DND-41 (cell line): ENCODE measurements around the gene SH2D3C.

Experiments used
- ATAC-seq: fragments of 200-7000 bp; cut with Tn5 transposase; 3 replicates; pipeline ENCODE4 v1.9.1; 2021; ENCODE audit warnings: low read depth; ENCODE audit not compliant: insufficient read depth
- DNase-seq: peaks from one replicate; pipeline ENCODE4 v3.0.0-alpha.2; 2020
- H2AFZ ChIP-seq: 2 replicates; pipeline ENCODE4 v1.6.0; 2012; ENCODE audit warnings: low read depth, low read length
- H3K27ac ChIP-seq: 2 replicates; pipeline ENCODE4 v1.5.1; 2012; ENCODE audit warnings: low read length, inconsistent platforms
- H3K27me3 ChIP-seq: fragments of 200-600 bp; sonication (generic); 2 replicates; pipeline ENCODE4 v1.6.0; 2012; ENCODE audit warnings: low read length, mild to moderate bottlenecking, inconsistent platforms; ENCODE audit not compliant: insufficient read depth, poor library complexity
- H3K36me3 ChIP-seq: 2 replicates; pipeline ENCODE4 v1.5.1; 2012; ENCODE audit warnings: low read length, inconsistent platforms; ENCODE audit not compliant: insufficient read depth
- H3K4me1 ChIP-seq: 2 replicates; pipeline ENCODE4 v1.5.1; 2012; ENCODE audit warnings: mild to moderate bottlenecking, low read length; ENCODE audit not compliant: insufficient read depth
- H3K4me2 ChIP-seq: 2 replicates; pipeline ENCODE4 v1.6.0; 2012; ENCODE audit warnings: mild to moderate bottlenecking, moderate library complexity, low read length, inconsistent platforms; ENCODE audit not compliant: insufficient read depth
- H3K4me3 ChIP-seq, 2 experiments: fragments of 200-600 bp in 1 of 2; shearing (Covaris generic) in 1 of 2; 2 replicates each; pipeline ENCODE4 v1.5.1; 2012 to 2016; ENCODE audit warnings: inconsistent platforms in 2 of 2, low read length in 2 of 2, mild to moderate bottlenecking in 2 of 2, low read depth in 1 of 2, moderate library complexity in 1 of 2
- H3K79me2 ChIP-seq: 2 replicates; pipeline ENCODE4 v1.6.0; 2012; ENCODE audit warnings: low read length, inconsistent platforms; ENCODE audit not compliant: insufficient read depth
- H3K9ac ChIP-seq: 2 replicates; pipeline ENCODE4 v1.6.0; 2012; ENCODE audit warnings: low read depth, mild to moderate bottlenecking, inconsistent platforms, low read length, moderate library complexity
- H3K9me3 ChIP-seq: 2 replicates; pipeline ENCODE4 v1.5.1; 2012; ENCODE audit warnings: low read length, moderate library complexity, mild to moderate bottlenecking, inconsistent platforms; ENCODE audit not compliant: insufficient read depth, severe bottlenecking
- H4K20me1 ChIP-seq: 2 replicates; pipeline ENCODE4 v1.6.0; 2012; ENCODE audit warnings: low read length; ENCODE audit not compliant: insufficient read depth
- EZH2 ChIP-seq: IDR thresholded peaks from 3 replicates; pipeline ENCODE4 v1.6.1; 2012; ENCODE audit warnings: borderline replicate concordance, low read depth, mild to moderate bottlenecking, moderate library complexity, low read length, inconsistent platforms; ENCODE audit not compliant: severe bottlenecking
- TF ChIP-seq, protein P1 (sequence below): IDR thresholded peaks from 2 replicates; pipeline ENCODE4 v1.5.1; 2012; ENCODE audit warnings: borderline replicate concordance, low read length, moderate library complexity, mild to moderate bottlenecking; ENCODE audit not compliant: poor library complexity, severe bottlenecking; ENCODE audit errors: extremely low read depth

The SH2D3C gene

DNA sequence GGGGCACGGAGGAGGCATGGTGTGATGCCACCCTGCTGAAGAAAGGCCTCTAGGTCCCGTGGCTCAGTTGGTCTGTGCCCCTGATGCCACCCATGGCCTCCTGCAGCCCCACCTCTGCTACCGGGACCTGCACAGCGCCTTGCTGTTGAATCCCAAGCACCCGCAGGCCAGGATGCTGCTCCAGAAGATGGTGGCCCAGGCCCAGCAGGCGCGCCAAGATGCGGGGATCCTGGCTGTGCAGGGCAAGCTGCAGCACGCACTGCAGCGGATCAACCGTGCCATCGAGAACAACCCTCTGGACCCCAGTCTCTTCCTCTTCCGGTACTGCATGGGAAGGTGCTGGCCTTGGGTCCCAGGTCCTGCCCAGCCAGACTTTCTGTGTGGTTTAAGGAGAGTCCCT is 55.5 kb downstream of the SH2D3C start:
- Histone ChIP-seq H3K4me1 (peaks cover 22% of the 10 kb centered on the region), H3K4me3 (no peak overlapping the region), H3K9ac (no peak overlapping the region), H3K27ac (no peak overlapping the region), H4K20me1 (no peaks in the 10 kb centered on the region), H2AFZ (no peak overlapping the region), H3K9me3 (no peaks in the 10 kb centered on the region), H3K79me2 (no peaks in the 10 kb centered on the region), H3K27me3 (no peaks in the 10 kb centered on the region), H3K36me3 (no peaks in the 10 kb centered on the region), H3K4me2 (no peak overlapping the region)
- no peak for ATAC-seq
- DNase-seq = no peak
- TF ChIP-seq, protein P1, sequence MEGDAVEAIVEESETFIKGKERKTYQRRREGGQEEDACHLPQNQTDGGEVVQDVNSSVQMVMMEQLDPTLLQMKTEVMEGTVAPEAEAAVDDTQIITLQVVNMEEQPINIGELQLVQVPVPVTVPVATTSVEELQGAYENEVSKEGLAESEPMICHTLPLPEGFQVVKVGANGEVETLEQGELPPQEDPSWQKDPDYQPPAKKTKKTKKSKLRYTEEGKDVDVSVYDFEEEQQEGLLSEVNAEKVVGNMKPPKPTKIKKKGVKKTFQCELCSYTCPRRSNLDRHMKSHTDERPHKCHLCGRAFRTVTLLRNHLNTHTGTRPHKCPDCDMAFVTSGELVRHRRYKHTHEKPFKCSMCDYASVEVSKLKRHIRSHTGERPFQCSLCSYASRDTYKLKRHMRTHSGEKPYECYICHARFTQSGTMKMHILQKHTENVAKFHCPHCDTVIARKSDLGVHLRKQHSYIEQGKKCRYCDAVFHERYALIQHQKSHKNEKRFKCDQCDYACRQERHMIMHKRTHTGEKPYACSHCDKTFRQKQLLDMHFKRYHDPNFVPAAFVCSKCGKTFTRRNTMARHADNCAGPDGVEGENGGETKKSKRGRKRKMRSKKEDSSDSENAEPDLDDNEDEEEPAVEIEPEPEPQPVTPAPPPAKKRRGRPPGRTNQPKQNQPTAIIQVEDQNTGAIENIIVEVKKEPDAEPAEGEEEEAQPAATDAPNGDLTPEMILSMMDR = no peak
- no peak for TF ChIP-seq EZH2

- no peaks in the 10 kb centered on the region for H3K36me3 ChIP-seq
- H4K20me1 ChIP-seq = no peaks in the 10 kb centered on the region
- H3K9ac ChIP-seq = no peak overlapping the region
- no peak overlapping the region for H3K4me2 ChIP-seq
- H3K4me3 ChIP-seq = no peak overlapping the region
- no peaks in the 10 kb centered on the region for H3K79me2 ChIP-seq
- H3K4me1 ChIP-seq = peaks cover 22% of the 10 kb centered on the region
- no peak for TF ChIP-seq EZH2
- TF ChIP-seq, protein P1 = no peak
- DNase-seq (no peak), ATAC-seq (no peak)
- no peaks in the 10 kb centered on the region for H3K9me3 ChIP-seq
- H2AFZ ChIP-seq = no peak overlapping the region
- H3K27ac ChIP-seq = no peak overlapping the region
- H3K27me3 ChIP-seq = no peaks in the 10 kb centered on the region
Measured at GRCh38 chr9:127722055-127722745, 56.3 kb downstream of the SH2D3C start.

- H3K27me3 ChIP-seq = no peaks in the 10 kb centered on the region
- H3K4me1 ChIP-seq = peaks cover 24% of the 10 kb centered on the region
- no peak overlapping the region for H2AFZ ChIP-seq
- H4K20me1 ChIP-seq = no peaks in the 10 kb centered on the region
- no peak overlapping the region for H3K4me2 ChIP-seq
- no peak overlapping the region for H3K9ac ChIP-seq
- H3K79me2 ChIP-seq = no peaks in the 10 kb centered on the region
- TF ChIP-seq, protein P1 = no peak
- no peak for TF ChIP-seq EZH2
- no peak for ATAC-seq
- no peak overlapping the region for H3K4me3 ChIP-seq
- DNase-seq = no peak
- no peak overlapping the region for H3K27ac ChIP-seq
- no peaks in the 10 kb centered on the region for H3K36me3 ChIP-seq
- no peaks in the 10 kb centered on the region for H3K9me3 ChIP-seq
Measured at GRCh38 chr9:127721391-127721821, 57.1 kb downstream of the SH2D3C start.

- no peaks in the 10 kb centered on the region for H3K27me3 ChIP-seq
- no peak overlapping the region for H3K4me3 ChIP-seq
- no peak overlapping the region for H3K27ac ChIP-seq
- peaks cover 29% of the 10 kb centered on the region for H3K4me1 ChIP-seq
- no peak overlapping the region for H3K9ac ChIP-seq
- H2AFZ ChIP-seq = no peak overlapping the region
- H3K79me2 ChIP-seq = no peaks in the 10 kb centered on the region
- H3K9me3 ChIP-seq = no peaks in the 10 kb centered on the region
- no peaks in the 10 kb centered on the region for H3K36me3 ChIP-seq
- DNase-seq (no peak), ATAC-seq (no peak)
- no peaks in the 10 kb centered on the region for H4K20me1 ChIP-seq
- TF ChIP-seq, protein P1 = no peak
- TF ChIP-seq EZH2 = no peak
- H3K4me2 ChIP-seq = no peak overlapping the region
Measured at GRCh38 chr9:127720865-127721227, 57.6 kb downstream of the SH2D3C start.
